COR-L47 (cell line): ENCODE data around the gene TP63.

Experiments used
- DNase-seq: peaks from one replicate; lab custom pipeline; 2025; lab: John Stamatoyannopoulos, UW

TP63 gene

DNA sequence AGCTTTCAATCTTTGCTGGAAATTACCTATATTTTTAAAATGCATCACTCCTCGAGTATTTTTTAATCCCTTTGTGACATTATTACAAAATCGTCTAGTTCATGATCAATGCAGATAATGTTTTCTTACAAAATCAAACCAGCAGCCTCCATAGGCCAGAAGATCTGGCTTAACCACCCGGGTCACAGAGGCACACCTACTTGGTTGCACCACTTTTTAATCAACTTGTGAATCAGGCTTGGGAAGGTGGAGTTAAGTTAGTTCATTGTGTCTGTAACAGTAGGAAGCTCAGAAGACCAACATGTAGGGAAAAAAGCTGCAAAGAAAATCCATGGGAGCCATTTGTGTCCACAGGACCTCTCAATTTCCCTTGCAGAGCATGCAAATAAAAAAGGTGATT, 148.0 kb downstream of the TP63 start:
- DNase-seq = no peak

DNA sequence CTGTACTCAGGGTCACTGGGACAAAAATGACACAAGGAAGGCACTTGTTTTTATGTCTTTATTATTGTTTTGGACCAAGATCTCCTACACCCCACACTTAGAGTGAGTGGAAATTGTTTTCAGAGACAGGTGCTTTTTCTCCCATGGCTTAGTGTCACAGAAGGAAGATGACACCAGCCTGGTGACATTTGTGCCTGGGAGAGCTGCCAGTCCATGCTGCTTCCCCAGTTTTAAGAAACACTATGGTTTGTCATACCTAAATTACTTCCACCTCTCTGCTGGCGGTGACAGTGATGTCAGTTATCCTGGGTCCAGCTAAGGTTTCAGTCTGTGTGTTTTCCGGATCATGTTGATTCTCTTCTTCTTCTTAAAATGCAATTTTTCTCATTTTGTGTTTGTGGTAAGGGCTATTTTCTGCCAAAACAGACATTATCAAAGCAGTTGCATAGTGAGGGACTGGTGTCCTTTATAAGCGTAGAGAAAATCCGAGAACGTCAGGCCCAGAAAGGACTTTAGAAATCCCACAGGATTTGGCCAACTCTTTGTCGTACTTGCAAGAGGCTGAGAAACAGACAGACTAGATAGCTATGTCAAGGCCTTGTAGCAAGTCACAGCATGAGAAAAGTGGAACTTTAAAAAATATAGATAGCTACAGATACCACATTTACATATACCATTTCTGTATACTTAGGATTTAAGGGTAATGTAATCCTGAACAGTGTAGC, 149.5 kb downstream of the TP63 start:
- no peak for DNase-seq

- DNase-seq = no peak
Observed at GRCh38 chr3:189781415-189781814, 150.2 kb downstream of the TP63 start.

DNA sequence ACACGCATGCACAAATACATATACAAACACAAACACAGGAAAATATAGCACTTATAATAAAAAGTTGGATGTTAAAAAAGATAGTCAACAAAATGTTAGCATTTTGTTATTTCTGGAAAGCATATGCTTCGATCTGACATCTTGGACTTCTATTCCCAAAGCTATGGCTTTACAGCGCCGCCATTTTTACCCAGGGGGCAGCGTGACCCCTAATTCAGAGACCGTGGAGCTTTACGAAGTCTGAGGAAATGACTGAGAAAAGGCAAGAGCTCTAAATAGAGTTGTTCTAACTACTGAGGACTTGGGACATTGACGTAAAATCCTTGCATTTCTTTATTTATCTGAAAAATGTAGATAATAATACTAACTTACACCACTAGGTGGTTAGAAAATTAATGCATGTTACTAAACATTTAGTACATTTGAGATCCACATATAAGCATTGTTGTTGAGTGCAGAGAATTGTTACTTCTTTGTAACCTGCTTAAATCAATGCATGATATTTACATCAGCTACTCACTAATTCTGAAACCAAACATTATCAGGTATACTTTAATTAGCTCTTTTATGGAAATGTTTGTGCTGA, 155.4 kb downstream of the TP63 start:
- DNase-seq = no peak

GRCh38 chr3:189787191-189787590, 156.0 kb downstream of the TP63 start:
- DNase-seq = no peak

- DNase-seq = no peak
Observed at GRCh38 chr3:189787632-189788031, 156.4 kb downstream of the TP63 start.

DNA sequence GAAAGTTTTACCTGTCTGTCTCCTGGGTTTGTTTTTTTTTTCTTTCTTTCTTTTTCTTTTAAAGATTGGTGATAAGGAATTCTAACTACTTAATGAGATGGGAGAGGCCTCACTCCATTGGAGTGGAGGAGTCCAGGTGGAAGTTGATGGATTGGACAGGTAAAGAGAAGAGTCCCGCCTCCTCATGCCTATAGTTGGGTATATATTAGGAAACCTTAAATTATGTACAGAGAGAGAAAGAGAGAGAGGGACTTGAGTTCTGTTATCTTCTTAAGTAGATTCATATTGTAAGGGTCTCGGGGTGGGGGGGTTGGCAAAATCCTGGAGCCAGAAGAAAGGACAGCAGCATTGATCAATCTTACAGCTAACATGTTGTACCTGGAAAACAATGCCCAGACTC, 158.2 kb downstream of the TP63 start:
- DNase-seq = no peak

- no peak for DNase-seq
Observed at GRCh38 chr3:189790658-189791057, 159.5 kb downstream of the TP63 start.

DNA sequence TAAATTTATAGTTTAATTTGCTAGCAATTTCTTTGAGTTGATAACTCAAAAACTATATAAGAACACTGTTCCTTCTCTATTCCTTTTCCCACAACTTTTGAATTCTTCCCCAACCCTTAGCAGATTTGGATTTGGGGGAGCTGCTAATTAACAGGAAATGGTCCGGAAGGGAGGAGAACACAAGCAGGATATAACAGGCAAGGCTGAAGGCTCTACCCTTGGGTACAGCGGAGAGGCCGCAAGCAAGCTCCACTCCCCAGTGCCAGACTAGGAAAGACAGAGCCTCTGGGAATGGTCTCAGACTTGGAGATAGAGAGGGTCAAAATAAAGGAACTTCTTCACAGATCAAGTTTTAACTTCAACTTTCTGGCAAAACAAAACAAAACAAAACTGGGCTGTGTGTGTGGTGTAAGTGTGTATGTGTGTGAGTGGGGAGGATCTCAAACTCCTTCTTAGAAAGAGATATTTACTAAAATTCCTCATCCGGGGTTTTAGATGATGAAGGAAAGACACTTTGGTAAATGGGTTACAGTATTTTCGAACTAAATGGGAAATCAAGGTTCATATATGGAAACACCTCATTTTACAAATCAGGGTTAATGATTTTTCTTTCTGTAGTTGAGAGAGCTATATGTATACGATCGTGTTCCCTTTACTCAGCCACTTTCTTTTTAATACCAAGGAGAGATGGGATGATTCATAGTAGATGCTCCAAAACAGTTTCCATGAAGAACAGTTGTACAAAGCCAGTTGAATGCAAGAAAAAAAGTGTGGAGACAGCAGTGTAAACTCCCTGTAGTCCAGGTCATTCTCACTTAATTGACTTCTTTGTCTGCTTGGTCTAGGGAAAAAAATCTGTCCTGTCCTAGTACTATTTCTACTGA, 161.1 kb downstream of the TP63 start:
- DNase-seq = no peak

- no peak for DNase-seq
Observed at GRCh38 chr3:189794518-189794917, 163.3 kb downstream of the TP63 start.

DNA sequence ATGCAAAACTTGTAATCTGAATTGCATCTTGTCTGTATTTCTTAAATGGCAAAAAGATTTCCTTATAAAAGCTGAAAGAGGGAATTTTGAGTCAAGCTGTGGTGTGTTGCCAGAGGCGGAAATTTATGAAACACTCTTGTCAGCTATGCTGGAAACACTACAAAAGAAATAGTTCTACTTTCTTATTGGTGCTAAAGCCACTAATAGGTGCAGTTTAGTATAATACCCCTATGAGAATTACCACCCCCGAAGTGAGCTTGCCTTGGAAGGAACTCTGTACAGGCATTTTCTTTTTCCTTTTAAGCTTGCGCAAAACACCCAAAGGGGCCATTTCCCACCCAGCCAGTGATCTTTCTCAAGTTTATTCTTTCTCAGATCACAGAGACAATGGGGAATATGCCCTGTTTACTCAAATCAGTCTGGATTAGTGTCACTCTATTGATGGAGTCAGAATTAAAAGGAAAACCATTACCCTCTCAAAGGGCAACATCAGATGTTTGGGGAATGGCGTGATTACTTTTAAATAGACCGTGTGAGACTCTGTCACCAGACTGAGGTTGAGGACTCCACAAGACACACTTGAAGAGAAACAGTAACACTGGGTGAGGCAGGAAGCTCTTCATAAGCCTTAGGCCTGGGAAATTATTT, 166.0 kb downstream of the TP63 start:
- no peak for DNase-seq

- DNase-seq = no peak
Observed at GRCh38 chr3:189799366-189799765, 168.2 kb downstream of the TP63 start.

DNA sequence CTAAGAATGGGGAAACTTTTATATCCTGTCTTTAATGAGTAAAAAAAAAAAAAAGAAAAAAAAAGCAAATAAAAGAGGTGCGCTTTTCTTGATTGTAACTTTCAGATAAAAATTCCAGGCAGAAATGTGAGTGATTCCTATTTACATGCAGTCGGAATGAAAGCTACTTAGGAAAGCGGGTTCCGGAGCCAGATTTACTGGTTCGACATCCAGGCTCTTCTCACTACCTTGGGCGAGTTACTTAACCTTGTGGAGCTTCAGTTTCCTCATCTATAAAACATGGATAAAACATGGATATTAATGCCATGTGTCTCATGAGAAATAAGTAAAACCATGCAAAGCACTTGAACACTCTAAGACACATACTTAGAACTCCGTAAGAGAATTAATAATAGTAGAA, 169.2 kb downstream of the TP63 start:
- DNase-seq = no peak

- DNase-seq = no peak
Observed at GRCh38 chr3:189803254-189803653, 172.1 kb downstream of the TP63 start.

DNA sequence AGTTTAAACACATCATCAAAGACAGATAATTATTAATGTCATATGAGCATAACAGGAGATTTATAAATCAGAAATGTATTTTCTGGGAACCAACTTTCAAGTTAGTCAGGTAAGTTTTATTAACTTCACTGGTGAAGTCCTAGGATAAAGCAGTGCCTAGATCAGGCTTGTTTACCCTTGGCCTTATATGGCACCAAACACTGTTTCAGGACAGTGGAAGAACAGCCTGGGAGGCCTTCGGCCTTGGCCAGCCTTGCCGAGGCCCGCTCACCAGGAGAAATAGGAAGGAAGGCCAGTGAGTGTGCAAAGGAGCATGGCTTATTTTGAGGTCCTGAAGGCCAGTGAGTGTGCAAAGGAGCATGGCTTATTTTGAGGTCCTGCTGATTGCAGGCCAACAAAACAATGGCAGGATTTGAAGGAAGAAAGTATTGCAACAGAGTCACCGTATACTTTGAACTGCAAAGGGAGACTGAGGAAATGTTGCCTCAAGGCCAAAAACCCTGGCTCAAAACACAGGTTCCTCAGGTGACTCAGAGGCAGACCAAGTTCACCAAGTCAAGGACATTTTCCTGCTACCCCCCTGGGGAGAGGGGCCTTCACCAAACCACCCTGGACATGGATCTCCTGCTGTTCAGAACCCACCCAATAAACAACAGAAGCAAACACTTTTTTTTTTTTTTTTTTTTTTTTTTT, 174.3 kb downstream of the TP63 start:
- DNase-seq = no peak

DNA sequence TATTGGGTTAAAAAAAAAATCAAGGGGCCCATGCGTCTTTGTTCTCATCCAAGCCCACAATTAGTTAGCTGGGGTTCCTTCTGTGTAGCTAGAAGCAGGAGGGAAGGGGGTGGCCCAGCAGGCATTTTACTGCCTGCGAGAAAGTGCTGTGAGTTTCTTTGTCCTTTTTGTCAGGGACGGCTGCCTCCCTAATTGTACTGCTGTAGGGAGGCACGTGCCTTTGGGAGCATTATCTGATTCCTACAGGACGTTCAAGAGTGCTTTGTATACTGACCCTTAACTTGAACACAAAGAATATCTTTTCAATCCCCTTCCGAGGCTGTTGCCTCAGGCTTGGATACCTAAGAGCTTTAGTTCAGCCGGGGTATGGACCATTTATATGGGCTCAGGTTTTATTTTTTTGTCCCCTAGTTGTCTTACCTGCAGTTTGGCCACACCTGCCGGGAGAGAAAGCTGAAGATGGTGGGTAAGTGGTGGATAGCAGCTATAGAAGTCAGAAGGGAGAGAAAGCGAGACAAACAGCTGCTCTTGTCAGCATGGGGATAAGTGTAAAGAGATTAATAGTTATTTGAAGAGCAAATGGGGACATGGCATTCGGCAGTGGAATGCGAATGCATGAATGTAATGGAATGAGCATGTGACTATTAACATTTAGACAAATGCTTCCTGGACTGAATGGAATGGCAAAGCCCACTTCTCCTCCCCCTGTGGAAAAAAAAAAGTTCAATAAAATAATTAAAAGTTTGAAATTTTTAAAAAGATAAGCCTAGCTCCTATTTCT, 175.2 kb downstream of the TP63 start:
- DNase-seq = no peak

GRCh38 chr3:189808246-189809007, 177.2 kb downstream of the TP63 start:
- no peak for DNase-seq

GRCh38 chr3:189809583-189809982, 178.4 kb downstream of the TP63 start:
- DNase-seq = no peak

- no peak for DNase-seq
Observed at GRCh38 chr3:189812806-189813465, 181.7 kb downstream of the TP63 start.
